Activated CD4-positive, alpha-beta T cell treated with anti-CD3 and anti-CD28 coated beads, Interleukin-2, Interleukin-6, amounts not matched to agents 100 ng/mL and 50 ng/mL, durations not matched to agents 16 hours and 8 hours (primary cell): Measurements from ENCODE around the gene CNOT9.
"Not testable (repeated sequence)": the region's sequence is repeated elsewhere in the genome, so short reads cannot be mapped to it uniquely, and the experiment has no call there.

Source experiments
- DNase-seq: peaks from one replicate; pipeline ENCODE4 v3.0.0-alpha.2; 2020

Gene CNOT9, protein sequence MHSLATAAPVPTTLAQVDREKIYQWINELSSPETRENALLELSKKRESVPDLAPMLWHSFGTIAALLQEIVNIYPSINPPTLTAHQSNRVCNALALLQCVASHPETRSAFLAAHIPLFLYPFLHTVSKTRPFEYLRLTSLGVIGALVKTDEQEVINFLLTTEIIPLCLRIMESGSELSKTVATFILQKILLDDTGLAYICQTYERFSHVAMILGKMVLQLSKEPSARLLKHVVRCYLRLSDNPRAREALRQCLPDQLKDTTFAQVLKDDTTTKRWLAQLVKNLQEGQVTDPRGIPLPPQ

DNA sequence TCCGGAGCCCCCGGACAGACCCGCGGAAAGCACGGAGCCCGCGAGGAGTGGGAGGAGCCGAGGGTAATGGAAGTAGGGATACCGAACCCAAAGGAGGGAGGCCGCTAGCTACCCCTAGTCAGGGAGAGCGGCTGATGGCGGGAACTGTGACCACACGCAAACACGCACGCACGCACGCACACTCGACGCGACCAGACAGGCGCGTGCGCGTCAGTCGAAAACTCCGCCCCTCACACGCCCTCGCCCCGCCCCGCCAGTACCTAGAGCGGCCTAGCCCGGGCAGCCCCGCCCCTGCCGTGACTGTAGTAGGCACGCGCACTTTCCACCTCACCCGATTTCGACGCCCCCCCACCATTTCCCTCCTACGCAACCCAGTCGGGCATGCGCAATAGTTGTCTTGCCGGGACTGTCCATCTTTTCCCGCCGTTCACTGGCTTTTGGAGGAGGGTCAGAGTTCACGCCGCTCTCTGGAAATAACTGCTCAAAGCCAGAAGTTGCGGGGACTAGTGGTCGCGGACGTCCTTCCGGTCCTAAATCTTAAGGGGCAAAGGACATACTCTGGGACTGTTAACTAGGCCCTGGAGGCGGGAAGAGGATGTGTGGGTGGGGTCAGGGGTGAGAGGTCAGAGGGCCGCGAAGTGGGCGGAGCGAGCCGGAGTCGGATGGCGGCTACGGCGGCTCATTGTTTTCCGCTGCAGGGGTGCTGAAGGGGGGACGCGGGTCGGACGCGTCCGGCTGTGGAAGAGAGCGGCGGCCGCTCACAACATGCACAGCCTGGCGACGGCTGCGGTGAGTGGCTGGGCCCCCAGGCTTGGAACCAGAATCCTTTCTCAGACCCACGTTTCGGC lies at the start of gene CNOT9, which contains the start of gene USP37:
Gene CNOT9, plus strand, starts transcription at position 650 of the 848 bp plus-strand sequence. Its CDS starts 116 bp downstream, at position 766.
Gene USP37, minus strand, starts transcription at position 162 of the 848 bp plus-strand sequence. CDS start 9,698 bp downstream, outside the sequence.
- DNase-seq: peak; percentile 100

DNA sequence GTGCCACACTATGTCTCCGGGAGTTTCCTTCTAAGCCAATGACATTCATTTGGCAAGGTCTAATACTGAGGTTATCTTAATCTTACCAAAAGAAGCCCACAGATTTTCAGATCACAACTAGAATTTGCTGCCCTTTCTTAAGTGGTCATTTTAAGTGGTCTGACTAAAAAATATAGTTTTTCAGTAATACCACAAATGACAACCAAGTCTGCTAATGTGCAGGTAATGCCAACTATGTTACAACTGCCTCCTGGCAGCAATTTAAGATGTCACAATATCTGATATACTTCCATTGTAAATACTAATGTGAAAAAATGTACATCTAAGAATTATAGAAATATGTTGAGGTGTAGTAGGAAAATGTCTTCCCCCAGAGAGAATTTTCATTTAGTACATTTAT lies 49.8 kb upstream of the CNOT9 start:
- DNase-seq: no peak

- DNase-seq: no peak
Observed at GRCh38 chr2:218523651-218524050, 45.0 kb upstream of the CNOT9 start.

DNA sequence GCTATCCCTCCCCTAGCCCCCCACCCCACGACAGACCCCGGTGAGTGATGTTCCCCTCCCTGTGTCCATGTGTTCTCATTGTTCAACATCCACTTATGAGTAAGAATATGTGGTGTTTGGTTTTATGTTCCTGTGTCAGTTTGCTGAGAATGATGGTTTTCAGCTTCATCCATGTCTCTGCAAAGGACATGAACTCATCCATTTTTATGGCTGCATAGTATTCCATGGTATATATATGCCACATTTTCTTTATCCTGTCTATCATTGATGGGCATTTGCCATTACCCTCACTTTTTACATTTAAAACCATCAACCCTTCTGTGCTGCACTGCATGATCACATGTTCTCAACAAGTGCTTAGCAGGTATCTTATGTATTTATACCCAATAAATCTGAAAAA lies 40.2 kb upstream of the CNOT9 start:
- not testable (repeated sequence) for DNase-seq

GRCh38 chr2:218529990-218530389 lies 38.6 kb upstream of the CNOT9 start:
- DNase-seq: no peak

DNA sequence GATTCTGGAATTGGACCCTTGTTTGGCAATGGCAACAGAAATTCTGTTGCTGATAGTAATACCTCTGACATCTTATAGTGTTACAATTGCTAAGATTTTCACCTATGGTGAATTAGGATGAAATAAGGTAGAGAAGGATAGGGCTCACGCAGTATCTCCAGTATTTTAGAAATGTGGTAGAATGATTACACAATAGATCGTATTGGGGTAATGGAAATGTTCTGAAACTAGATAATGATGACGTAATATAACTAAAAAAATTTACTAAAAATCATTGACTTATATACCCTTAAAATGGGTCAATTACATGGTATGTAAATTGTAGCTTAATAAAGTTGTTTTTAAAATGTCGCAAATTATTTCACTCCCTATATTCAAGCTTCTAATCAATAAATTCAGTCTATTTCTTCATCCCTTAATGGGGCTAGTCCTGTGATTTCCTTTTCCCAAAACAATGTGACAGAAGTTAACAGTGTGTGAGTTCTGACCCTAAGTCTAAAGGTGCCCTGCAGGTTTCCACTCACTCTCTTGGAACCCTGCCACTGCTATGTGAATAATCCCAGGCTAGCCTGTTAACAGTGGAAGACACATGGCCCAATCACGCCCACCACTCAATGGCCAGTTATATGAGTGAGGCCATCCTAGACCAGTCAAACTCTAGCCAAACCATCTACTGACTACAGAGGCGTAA lies 31.7 kb upstream of the CNOT9 start:
- DNase-seq: no peak

DNA sequence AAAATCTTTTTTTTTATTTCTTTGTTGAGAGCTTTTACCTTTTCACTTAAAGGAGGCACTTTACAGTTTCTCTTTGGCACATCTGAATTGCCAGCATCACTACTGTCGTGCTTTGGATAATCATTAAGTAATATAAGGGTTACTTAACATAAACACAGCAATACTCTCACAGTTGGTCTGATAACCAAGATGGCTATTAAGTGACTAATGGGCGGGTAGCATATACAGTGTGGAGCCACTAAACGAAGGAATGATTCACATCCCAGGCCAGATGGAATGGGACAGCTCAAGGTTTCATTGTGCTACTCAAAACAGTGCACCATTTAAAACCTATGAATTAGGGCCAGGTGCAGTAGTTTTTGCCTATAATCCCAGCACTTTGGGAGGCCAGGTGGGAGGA lies 28.6 kb upstream of the CNOT9 start:
- no peak for DNase-seq

DNA sequence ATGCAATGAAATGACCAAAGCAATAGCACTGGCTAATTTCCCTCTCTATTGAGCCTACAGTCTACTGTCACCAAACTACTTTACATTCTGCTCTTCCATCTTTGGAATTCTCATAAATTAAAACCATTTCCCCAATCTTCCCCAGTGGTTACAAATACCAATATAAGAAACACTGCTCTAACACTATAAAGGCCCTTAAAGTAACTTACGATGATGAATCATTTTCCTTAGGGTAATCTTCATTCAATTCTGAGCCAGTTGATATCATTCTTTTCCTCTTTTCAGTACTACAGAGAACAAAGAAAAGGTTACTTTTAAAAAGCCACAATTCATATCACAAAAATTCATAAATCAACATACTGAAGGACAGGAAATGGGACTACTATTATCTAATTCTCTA lies 22.6 kb upstream of the CNOT9 start:
- DNase-seq: no peak

GRCh38 chr2:218547511-218547910 lies 21.1 kb upstream of the CNOT9 start:
- no peak for DNase-seq

GRCh38 chr2:218547978-218548377 lies 20.7 kb upstream of the CNOT9 start:
- DNase-seq: no peak

GRCh38 chr2:218554225-218554624 lies 14.4 kb upstream of the CNOT9 start:
- not testable (repeated sequence) for DNase-seq

DNA sequence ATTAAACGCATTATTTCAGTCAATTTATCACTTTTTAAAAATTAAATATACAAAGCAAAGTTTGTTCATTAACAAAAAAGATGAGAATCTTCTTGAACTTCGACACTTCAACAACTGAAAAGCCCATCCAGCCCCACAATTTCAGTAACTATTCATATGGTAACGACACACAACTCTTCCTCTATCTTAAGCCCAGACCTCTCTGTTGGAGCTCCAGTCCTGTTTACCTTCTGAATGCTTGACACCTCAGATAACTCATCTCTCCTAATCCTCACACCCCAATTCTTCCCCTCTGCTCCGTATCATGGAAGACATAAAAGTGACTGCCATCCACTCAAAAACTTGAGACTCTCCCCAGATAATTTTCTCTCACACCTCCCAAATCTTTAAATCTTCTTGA lies 13.1 kb upstream of the CNOT9 start:
- DNase-seq: no peak

DNA sequence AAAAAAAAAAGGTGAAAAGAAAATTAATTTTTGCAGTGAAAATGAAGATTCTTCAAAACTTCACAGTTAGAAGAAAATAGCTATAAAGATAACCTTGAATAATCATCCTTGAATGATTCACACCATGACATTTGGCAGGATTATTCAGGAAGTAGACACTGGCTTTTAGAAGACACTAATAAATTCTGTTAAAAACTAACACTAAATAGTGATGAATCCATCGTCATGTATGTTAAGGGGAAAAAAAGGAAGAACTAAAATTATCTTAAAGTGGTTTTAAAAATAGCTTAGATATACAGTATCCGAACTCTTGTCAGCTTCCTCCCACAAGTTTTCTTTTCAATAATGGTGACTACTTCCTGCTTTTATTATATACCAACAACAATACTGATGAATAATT lies 10.7 kb upstream of the CNOT9 start:
- no peak for DNase-seq

DNA sequence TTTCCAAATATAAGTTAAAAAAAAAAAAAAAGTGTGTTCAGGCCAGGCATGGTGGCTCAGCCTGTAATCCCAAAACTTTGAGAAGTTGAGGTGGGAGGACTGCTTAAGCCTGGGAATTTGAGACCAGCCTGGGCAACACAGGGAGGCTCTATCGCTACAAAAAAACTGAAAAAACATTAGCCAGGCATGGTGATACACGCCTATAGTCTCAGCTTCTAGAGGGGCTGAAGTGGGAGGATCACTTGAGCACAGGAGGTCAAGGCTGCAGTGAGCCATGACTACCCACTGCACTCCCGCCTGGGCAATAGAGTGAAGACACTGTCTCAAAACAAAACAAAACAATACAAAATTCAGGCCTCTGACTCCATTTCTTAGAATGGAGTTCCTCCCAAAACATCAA lies 9.7 kb upstream of the CNOT9 start:
- no peak for DNase-seq

GRCh38 chr2:218564056-218564455 lies 4.6 kb upstream of the CNOT9 start:
- no peak for DNase-seq

DNA sequence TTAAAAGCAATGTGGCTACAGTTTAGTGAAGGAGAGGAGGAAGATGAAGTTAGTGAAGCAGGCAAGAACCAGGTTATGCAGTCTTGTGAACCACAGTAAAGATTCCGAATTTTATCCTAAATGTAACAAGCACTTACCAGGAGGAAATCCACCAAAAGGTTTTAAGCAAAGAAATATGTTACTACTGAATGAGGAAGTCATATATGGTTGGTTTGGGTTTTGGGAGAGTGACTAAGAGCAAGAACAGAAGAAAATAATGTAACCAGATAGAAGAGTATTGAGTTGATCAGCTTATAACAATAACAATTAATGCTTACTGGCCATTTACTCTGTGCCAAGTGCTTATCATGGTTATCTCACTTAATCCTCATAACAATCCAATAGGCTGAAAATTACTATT lies 2.3 kb upstream of the CNOT9 start:
- no peak for DNase-seq

- DNase-seq: no peak
Observed at GRCh38 chr2:218567797-218568189, 846 bp upstream of the CNOT9 start.

GRCh38 chr2:218569038-218569431 lies 396 bp downstream of the CNOT9 start:
- DNase-seq: peak; percentile 68

DNA sequence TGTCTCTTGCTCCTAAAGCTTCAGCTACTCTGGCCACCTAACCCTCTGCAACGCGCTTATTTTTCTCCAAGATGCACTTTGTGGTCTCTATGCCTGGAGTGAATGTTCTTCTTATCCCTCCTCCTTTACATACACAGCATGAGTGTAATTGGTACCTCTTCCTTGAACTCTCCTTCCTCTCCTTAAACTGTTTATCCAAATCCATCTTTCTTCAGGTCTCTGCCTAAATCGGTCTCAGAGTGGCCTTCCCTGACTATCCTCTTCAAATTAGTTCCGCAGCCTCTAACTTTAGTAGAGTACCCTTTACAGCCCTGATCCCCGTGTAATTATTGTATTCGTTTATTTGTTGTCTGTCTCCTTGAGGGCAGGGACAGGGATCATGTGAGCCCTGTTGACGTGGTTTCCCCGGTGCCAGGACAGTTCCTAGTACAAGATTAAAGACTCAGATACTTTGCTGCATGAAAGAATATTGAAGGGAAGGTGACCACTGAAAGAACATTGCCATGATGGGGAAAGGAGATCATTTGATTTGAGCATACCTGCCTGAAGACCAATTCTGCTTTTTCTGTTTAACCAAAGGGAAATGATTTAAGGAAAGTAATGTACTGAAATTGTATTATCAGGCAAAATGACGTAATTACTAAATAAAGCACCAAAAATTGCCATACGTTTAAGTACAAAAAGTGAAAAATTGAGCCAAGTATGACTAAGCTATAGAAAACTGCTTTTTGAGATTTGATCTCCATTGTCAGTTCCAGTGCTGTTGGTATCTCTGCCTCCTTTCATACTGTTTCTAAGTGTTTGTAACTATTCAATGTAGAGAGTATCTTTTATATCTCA lies 1.2 kb downstream of the CNOT9 start:
- peak; percentile 32 for DNase-seq

DNA sequence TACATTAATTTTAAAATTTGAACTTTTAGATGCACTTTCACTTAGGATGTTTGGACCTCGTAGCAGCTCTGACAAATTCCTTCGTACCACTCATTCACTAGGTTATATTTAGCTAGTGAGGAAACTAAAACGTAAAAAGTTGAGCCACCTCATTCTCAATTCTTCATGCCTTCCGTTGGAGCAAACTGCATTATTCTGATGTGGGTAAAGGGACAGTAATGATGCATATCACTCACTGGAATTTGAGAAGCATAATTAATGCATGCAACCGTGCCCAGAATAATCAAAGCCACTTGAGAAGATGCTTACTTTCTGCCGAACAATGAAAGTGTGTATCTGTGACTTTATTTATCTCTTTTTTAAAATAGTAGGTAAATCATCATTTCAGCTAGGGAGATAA lies 2.2 kb downstream of the CNOT9 start:
- peak; percentile 19 for DNase-seq

GRCh38 chr2:218576854-218577253 lies 8.2 kb downstream of the CNOT9 start:
- DNase-seq: no peak

- no peak for DNase-seq
Observed at GRCh38 chr2:218577482-218578220, 9.0 kb downstream of the CNOT9 start.
